ENCODE results near the gene RFK. TPM values are rescaled to one million over a fixed set of nuclear protein-coding genes. Genes with fewer than 3 reads are reported as not detected.

The RFK gene
- total and polyA plus RNA-seq, 2 donors, result 16.2 to 17.0 TPM

- Histone ChIP-seq H3K36me3 (ENCODE audit: control insufficient read depth in 2 of 2, insufficient read depth in 2 of 2, low read length in 1 of 2) (no peaks in the 10 kb centered on the region), H3K4me1 (ENCODE audit: control insufficient read depth in 2 of 2, insufficient read depth in 2 of 2, low read length in 2 of 2) (no peaks in the 10 kb centered on the region), H3K9me3 (ENCODE audit: control insufficient read depth in 2 of 2, insufficient read depth in 1 of 2, low read length in 1 of 2) (no peaks in the 10 kb centered on the region), H3K27ac (ENCODE audit: low read depth in 1 of 2, low read length in 1 of 2) (no peak overlapping the region), H3K4me3 (ENCODE audit: low read length in 2 of 2) (no peak overlapping the region), H3K27me3 (ENCODE audit: control insufficient read depth in 2 of 2, insufficient read depth in 1 of 2, low read length in 1 of 2) (no peaks in the 10 kb centered on the region)
- DNase-seq (ENCODE audit: low read depth in 6 of 9, low spot score in 9 of 9), result no peak
- 91% methylated on average over 6 of the region's 6 CpGs for WGBS
These were observed 55.8 kb downstream of the RFK start for GRCh38 chr9:76338418-76338817.

GRCh38 chr9:76336027-76336426, 58.2 kb downstream of the RFK start:
- DNase-seq (ENCODE audit: low read depth in 6 of 9, low spot score in 9 of 9), result no peak
- no peak overlapping the region for H3K4me3 ChIP-seq (ENCODE audit: low read length in 2 of 2)
- H3K36me3 ChIP-seq (ENCODE audit: control insufficient read depth in 2 of 2, insufficient read depth in 2 of 2, low read length in 1 of 2), result no peaks in the 10 kb centered on the region
- no peak overlapping the region for H3K27ac ChIP-seq (ENCODE audit: low read depth in 1 of 2, low read length in 1 of 2)
- no peaks in the 10 kb centered on the region for H3K27me3 ChIP-seq (ENCODE audit: control insufficient read depth in 2 of 2, insufficient read depth in 1 of 2, low read length in 1 of 2)
- no peaks in the 10 kb centered on the region for H3K4me1 ChIP-seq (ENCODE audit: control insufficient read depth in 2 of 2, insufficient read depth in 2 of 2, low read length in 2 of 2)
- no peaks in the 10 kb centered on the region for H3K9me3 ChIP-seq (ENCODE audit: control insufficient read depth in 2 of 2, insufficient read depth in 1 of 2, low read length in 1 of 2)
- WGBS, result 96% methylated on average over 1 of the region's 1 CpG

Other genes with a start within 250 kb of the RFK start
- gene GCNT1, start 64.8 kb upstream of the RFK start, total RNA-seq, result 5.2 TPM
- 5.3 TPM for gene GCNT1, start 64.8 kb upstream of the RFK start, polyA plus RNA-seq